Sigmoid colon (tissue), 4 donors: ENCODE results near the gene RASGRP3.

Source experiments
- CTCF ChIP-seq, 4 experiments: fragments of 450-650 bp in 3 of 4; fragments of 200-600 bp in 1 of 4; IDR thresholded peaks; one replicate each; pipeline ENCODE4 v1.5.1; 2016 to 2019; ENCODE audit warnings: antibody characterized with exemption in 4 of 4, mild to moderate bottlenecking in 3 of 4, moderate library complexity in 2 of 4
- POLR2A ChIP-seq, 2 donors: fragments of 450-650 bp; IDR thresholded peaks; one replicate each; pipeline ENCODE4 v1.6.1; 2016; ENCODE audit warnings: antibody characterized with exemption in 2 of 2, mild to moderate bottlenecking in 2 of 2, moderate library complexity in 2 of 2
- POLR2AphosphoS5 ChIP-seq, 4 donors: sonication (generic); formaldehyde crosslinking; IDR thresholded peaks; one replicate each; pipeline ENCODE4 v1.6.1; 2017; ENCODE audit warnings: antibody characterized with exemption in 4 of 4

DNA sequence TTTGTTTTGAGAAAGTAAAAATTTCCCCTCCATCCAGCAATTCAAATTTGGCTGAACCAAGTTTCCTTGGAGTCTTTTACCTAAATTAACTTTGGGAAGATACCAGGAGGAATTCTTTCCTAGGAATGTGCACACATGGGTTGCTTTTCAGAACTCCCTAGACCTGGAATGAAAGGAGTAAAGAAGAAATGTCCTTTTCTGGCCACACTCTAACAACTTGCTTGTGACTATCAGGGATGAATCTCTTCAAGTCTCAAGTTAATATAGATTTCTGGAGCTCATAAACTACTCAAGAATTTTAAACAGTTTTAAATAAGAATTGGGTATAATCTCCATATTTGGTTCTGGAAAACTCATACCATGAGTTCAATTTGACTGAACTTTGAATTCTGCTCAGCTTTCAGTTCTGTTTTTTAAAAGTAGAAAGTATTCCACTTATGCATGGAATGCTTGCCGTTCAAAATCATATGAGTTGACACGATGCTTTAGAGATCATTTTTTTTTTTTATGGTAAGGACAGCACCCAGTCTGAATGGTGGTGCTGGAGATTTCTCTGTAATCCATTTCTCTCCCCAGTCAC lies 7.7 kb downstream of the RASGRP3 start:
- no peak for TF ChIP-seq POLR2AphosphoS5 (IDR thresholded peaks at IDR 0.05)
- no peak for TF ChIP-seq CTCF (IDR thresholded peaks at IDR 0.05)
- TF ChIP-seq POLR2A (IDR thresholded peaks at IDR 0.05), result no peak
